GM23338 (cell line): ENCODE measurements around the gene UNC79. TPM values are rescaled to one million over a fixed set of nuclear protein-coding genes. Genes with fewer than 3 reads are reported as not detected.
A peak's percentile ranks its signal among the peaks of the same experiment; 100 is the strongest.

ENCODE experiments used
- ATAC-seq: fragments of 200-7000 bp; cut with Tn5 transposase; 3 replicates; pipeline ENCODE4 v1.9.1; 2020
- DNase-seq: peaks from one replicate; pipeline ENCODE4 v3.0.0-alpha.2; 2015; ENCODE audit warnings: low spot score
- H2AFZ ChIP-seq: fragments of 200-600 bp; sonication (generic); 2 replicates; pipeline ENCODE4 v1.8.0; 2016; ENCODE audit warnings: antibody characterized with exemption, mild to moderate bottlenecking, moderate library complexity
- H3F3A ChIP-seq: fragments of 200-600 bp; sonication (generic); replicated peaks from 2 replicates; pipeline ENCODE4 v1.8.0; 2017; ENCODE audit warnings: antibody characterized with exemption, mixed run types, low read depth
- H3K27ac ChIP-seq: fragments of 200-600 bp; sonication (generic); 2 replicates; pipeline ENCODE4 v1.6.1; 2016; ENCODE audit warnings: low read depth
- H3K27me3 ChIP-seq: fragments of 200-600 bp; sonication (generic); 2 replicates; pipeline ENCODE4 v1.8.0; 2016; ENCODE audit warnings: mild to moderate bottlenecking, mixed run types, moderate library complexity; ENCODE audit not compliant: insufficient read depth
- H3K36me3 ChIP-seq: fragments of 200-600 bp; sonication (generic); 2 replicates; pipeline ENCODE4 v1.8.0; 2016; ENCODE audit warnings: mild to moderate bottlenecking; ENCODE audit not compliant: insufficient read depth
- H3K4me1 ChIP-seq: fragments of 200-600 bp; sonication (generic); 2 replicates; pipeline ENCODE4 v1.8.0; 2016; ENCODE audit warnings: mild to moderate bottlenecking, moderate library complexity; ENCODE audit not compliant: insufficient read depth
- H3K4me2 ChIP-seq: fragments of 200-600 bp; sonication (generic); 2 replicates; pipeline ENCODE4 v1.7.1; 2017; ENCODE audit warnings: mixed run types
- H3K4me3 ChIP-seq: fragments of 200-600 bp; sonication (generic); 2 replicates; pipeline ENCODE4 v1.6.1; 2016; ENCODE audit warnings: mixed run types
- H3K79me2 ChIP-seq: fragments of 200-600 bp; sonication (generic); replicated peaks from 2 replicates; pipeline ENCODE4 v1.8.0; 2017; ENCODE audit warnings: mild to moderate bottlenecking; ENCODE audit not compliant: insufficient read depth
- H3K9me2 ChIP-seq: fragments of 200-600 bp; sonication (generic); 2 replicates; pipeline ENCODE4 v1.8.0; 2017; ENCODE audit not compliant: insufficient read depth
- H4K20me1 ChIP-seq: fragments of 200-600 bp; sonication (generic); replicated peaks from 2 replicates; pipeline ENCODE4 v1.8.0; 2017; ENCODE audit warnings: mild to moderate bottlenecking; ENCODE audit not compliant: insufficient read depth
- H3K27ac Mint-ChIP-seq: 2 replicates; pipeline ENCODE4 v1.8.0; 2020; ENCODE audit warnings: inconsistent platforms, mild to moderate bottlenecking, moderate library complexity, mixed read lengths
- H3K27me3 Mint-ChIP-seq: 3 replicates; pipeline ENCODE4 v1.8.0; 2022; ENCODE audit warnings: low read depth, mild to moderate bottlenecking, moderate library complexity, mixed read lengths, inconsistent platforms; ENCODE audit not compliant: insufficient read depth, poor library complexity
- H3K36me3 Mint-ChIP-seq: 3 replicates; pipeline ENCODE4 v1.8.0; 2021; ENCODE audit warnings: low read depth, mild to moderate bottlenecking, inconsistent platforms, moderate library complexity, mixed read lengths
- H3K4me1 Mint-ChIP-seq: 3 replicates; pipeline ENCODE4 v1.8.0; 2020; ENCODE audit warnings: mild to moderate bottlenecking, inconsistent platforms, mixed read lengths
- H3K4me3 Mint-ChIP-seq: 3 replicates; pipeline ENCODE4 v1.8.0; 2021; ENCODE audit warnings: moderate library complexity, mild to moderate bottlenecking, inconsistent platforms, mixed read lengths
- H3K9me3 Mint-ChIP-seq: 3 replicates; pipeline ENCODE4 v1.8.0; 2020; ENCODE audit warnings: moderate library complexity, mild to moderate bottlenecking, inconsistent platforms, mixed read lengths
- CTCF ChIP-seq, 2 experiments: fragments of 200-600 bp in 1 of 2; sonication (generic) in 1 of 2; conservative IDR thresholded peaks; 2 replicates each; pipeline versions ENCODE4 v1.5.1 to v1.6.1; 2016 to 2017; ENCODE audit warnings: antibody characterized with exemption in 2 of 2, low read depth in 2 of 2, mild to moderate bottlenecking in 2 of 2, moderate library complexity in 1 of 2
- EZH2 ChIP-seq: fragments of 200-600 bp; sonication (generic); IDR thresholded peaks from one replicate; pipeline ENCODE4 v1.8.0; 2017; ENCODE audit warnings: antibody characterized with exemption, mild to moderate bottlenecking, low read depth; ENCODE audit not compliant: unreplicated experiment
- EZH2phosphoT487 ChIP-seq: fragments of 200-600 bp; sonication (generic); IDR thresholded peaks from one replicate; pipeline ENCODE4 v1.8.1; 2018; ENCODE audit warnings: antibody characterized with exemption; ENCODE audit not compliant: unreplicated experiment
- JUNB ChIP-seq: IDR thresholded peaks from one replicate; pipeline ENCODE4 v1.6.1; 2016; ENCODE audit warnings: antibody characterized with exemption; ENCODE audit not compliant: unreplicated experiment
- POLR2AphosphoS5 ChIP-seq: IDR thresholded peaks from 2 replicates; pipeline ENCODE4 v1.6.1; 2016; ENCODE audit warnings: antibody characterized with exemption, low read depth
- ZNF114 ChIP-seq: fragments of 250-450 bp; sonication (Bioruptor Pico); IDR thresholded peaks from 2 replicates; pipeline ENCODE4 v1.5.0; 2020; ENCODE audit warnings: mild to moderate bottlenecking, moderate library complexity
- ZNF331 ChIP-seq: fragments of 250-450 bp; sonication (Bioruptor Pico); IDR thresholded peaks from 2 replicates; pipeline ENCODE4 v1.5.0; 2020; ENCODE audit warnings: low read depth, mild to moderate bottlenecking, moderate library complexity
- ZNF462 ChIP-seq: fragments of 250-450 bp; sonication (Bioruptor Pico); IDR thresholded peaks from 2 replicates; pipeline ENCODE4 v1.5.0; 2020; ENCODE audit warnings: mild to moderate bottlenecking, moderate library complexity
- polyA plus RNA-seq: library from polyadenylated mRNA; unstranded; fragments of >200 nt; fragmentation: Nextera tagmentation; extraction: Ambion mirVana; gene quantifications from 2 replicates; pipeline ENCODE4 v1.2.1, GENCODE V29; 2016
- total RNA-seq: library from RNA; depleted of rRNA; stranded (reverse); fragments of >200 nt; shearing (Covaris generic); gene quantifications from 2 replicates; pipeline ENCODE4 v1.2.3, GENCODE V29; 2014

Gene UNC79
- total and polyA plus RNA-seq, 2 experiments from 2014 or later: 1.8 to 3.6 TPM

- DNase-seq (peak; percentile 22), ATAC-seq (no peak)
- no peak overlapping the region for H3K4me2 ChIP-seq
- Mint-ChIP-seq H3K27me3 (no peaks in the 10 kb centered on the region), H3K4me1 (peaks cover 14% of the 10 kb centered on the region), H3K9me3 (no peaks in the 10 kb centered on the region), H3K4me3 (no peak overlapping the region), H3K27ac (no peak overlapping the region), H3K36me3 (peaks cover 9% of the 10 kb centered on the region)
- TF ChIP-seq ZNF462 (no peak), ZNF114 (no peak), JUNB (no peak), CTCF (conservative IDR thresholded peaks at IDR 0.05; ENCODE audit: low read depth in 2 of 2) (no peak), ZNF331 (CRISPR knock-in tag) (no peak), EZH2phosphoT487 (no peak), EZH2 (no peak), POLR2AphosphoS5 (no peak)
- H4K20me1 ChIP-seq: no peaks in the 10 kb centered on the region
- no peak overlapping the region for H3K4me3 ChIP-seq
- H3K79me2 ChIP-seq: no peaks in the 10 kb centered on the region
- no peaks in the 10 kb centered on the region for H3K36me3 ChIP-seq
- H3K4me1 ChIP-seq: 0 out of 2 replicates have a peak, but pooled peaks cover 9% of the 10 kb centered on the region
- H3K27ac ChIP-seq: no peak overlapping the region
- H3F3A ChIP-seq: no peaks in the 10 kb centered on the region
- no peaks in the 10 kb centered on the region for H3K27me3 ChIP-seq
- H2AFZ ChIP-seq: no peak overlapping the region
- peaks cover 7% of the 10 kb centered on the region; the same call in 1 of the 2 replicates for H3K9me2 ChIP-seq
These were observed 162.0 kb downstream of the UNC79 start for GRCh38 chr14:93592786-93593185.
